Uterus (tissue), 4 donors: Measurements from ENCODE around the gene RGSL1. TPM values are rescaled to one million over a fixed set of nuclear protein-coding genes. Genes with fewer than 3 reads are reported as not detected.

ENCODE experiments used
- DNase-seq, 2 donors: peaks; one replicate each; pipeline ENCODE4 v3.0.0-alpha.2; 2019 to 2020
- H3K27ac ChIP-seq, 2 donors: fragments of 200-600 bp; sonication (generic); 1 replicate in 1 of 2; 2 replicates in 1 of 2; pipeline ENCODE4 v1.5.1; 2016 to 2018
- H3K27me3 ChIP-seq, 2 donors: fragments of 200-600 bp; sonication (generic); one replicate each; pipeline ENCODE4 v1.5.1; 2018 to 2019; ENCODE audit warnings: control low read depth in 1 of 2
- H3K36me3 ChIP-seq, 2 donors: fragments of 200-600 bp; sonication (generic); one replicate each; pipeline ENCODE4 v1.5.1; 2019; ENCODE audit warnings: control low read depth in 1 of 2
- H3K4me1 ChIP-seq, 2 donors: fragments of 200-600 bp; sonication (generic); one replicate each; pipeline ENCODE4 v1.5.1; 2018 to 2019; ENCODE audit warnings: control low read depth in 1 of 2
- H3K4me3 ChIP-seq, 2 donors: fragments of 200-600 bp; sonication (generic); 1 replicate in 1 of 2; 2 replicates in 1 of 2; pipeline ENCODE4 v1.5.1; 2018 to 2019; ENCODE audit warnings: mild to moderate bottlenecking in 1 of 2
- H3K9me3 ChIP-seq, 2 donors: fragments of 200-600 bp; sonication (generic); one replicate each; pipeline ENCODE4 v1.5.1; 2019; ENCODE audit warnings: control low read depth in 1 of 2
- POLR2A ChIP-seq, 2 donors: fragments of 450-650 bp; IDR thresholded peaks; one replicate each; pipeline ENCODE4 v1.6.1; 2016; ENCODE audit warnings: antibody characterized with exemption in 2 of 2, mild to moderate bottlenecking in 1 of 2, moderate library complexity in 1 of 2
- intact Hi-C: fragments of 100-400 bp; cut with DNase I; formaldehyde crosslinking; loops from one replicate; pipeline ENCODE4 v1.15.1; 2023; ENCODE audit warnings: low total_unique reads
- total RNA-seq, 4 donors: library from RNA; depleted of rRNA in 3 of 4; stranded (reverse); fragments of >200 nt in 3 of 4; gene quantifications; one replicate each; pipeline versions ENCODE4 v1.1.0 to v1.2.4, GENCODE V29; 2014 to 2023
- TF ChIP-seq, protein P1 (sequence below), 4 experiments: fragments of 200-600 bp in 2 of 4; fragments of 450-650 bp in 2 of 4; sonication (generic) in 2 of 4; IDR thresholded peaks; one replicate each; pipeline ENCODE4 v1.5.1; 2016 to 2019; ENCODE audit warnings: antibody characterized with exemption in 4 of 4, mild to moderate bottlenecking in 2 of 4, moderate library complexity in 1 of 4
- donor health status: DM: yes; HTN: yes; CAD: no.

The RGSL1 gene
- total RNA-seq, 4 donors from 2014 or later: not detected

DNA sequence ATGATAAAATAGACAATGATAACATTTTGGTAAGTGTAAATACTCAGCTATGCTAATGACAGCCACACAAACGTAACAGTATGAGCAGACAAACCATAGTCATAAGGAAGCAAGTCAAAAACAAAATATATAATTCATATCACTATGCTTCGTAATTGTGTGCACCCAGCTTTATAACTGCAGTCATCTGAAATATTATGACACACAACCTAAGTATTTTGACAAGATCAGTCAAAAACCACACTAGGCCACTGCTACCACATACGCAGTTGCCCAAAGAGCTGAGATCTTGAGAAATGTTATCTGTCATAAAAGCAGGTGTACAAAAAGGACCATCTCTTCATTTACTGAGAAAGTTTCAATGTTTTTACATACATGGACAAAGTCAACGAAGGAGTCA, 113.1 kb downstream of the RGSL1 start:
- DNase-seq: no peak
- H3K27me3 ChIP-seq: no peaks in the 10 kb centered on the region
- H3K4me1 ChIP-seq: no peaks in the 10 kb centered on the region
- H3K27ac ChIP-seq: no peak overlapping the region
- no peak for TF ChIP-seq POLR2A (IDR thresholded peaks at IDR 0.05)
- H3K36me3 ChIP-seq: no peaks in the 10 kb centered on the region
- intact Hi-C loops: no loop called here
- H3K9me3 ChIP-seq: no peaks in the 10 kb centered on the region
- no peak overlapping the region for H3K4me3 ChIP-seq

DNA sequence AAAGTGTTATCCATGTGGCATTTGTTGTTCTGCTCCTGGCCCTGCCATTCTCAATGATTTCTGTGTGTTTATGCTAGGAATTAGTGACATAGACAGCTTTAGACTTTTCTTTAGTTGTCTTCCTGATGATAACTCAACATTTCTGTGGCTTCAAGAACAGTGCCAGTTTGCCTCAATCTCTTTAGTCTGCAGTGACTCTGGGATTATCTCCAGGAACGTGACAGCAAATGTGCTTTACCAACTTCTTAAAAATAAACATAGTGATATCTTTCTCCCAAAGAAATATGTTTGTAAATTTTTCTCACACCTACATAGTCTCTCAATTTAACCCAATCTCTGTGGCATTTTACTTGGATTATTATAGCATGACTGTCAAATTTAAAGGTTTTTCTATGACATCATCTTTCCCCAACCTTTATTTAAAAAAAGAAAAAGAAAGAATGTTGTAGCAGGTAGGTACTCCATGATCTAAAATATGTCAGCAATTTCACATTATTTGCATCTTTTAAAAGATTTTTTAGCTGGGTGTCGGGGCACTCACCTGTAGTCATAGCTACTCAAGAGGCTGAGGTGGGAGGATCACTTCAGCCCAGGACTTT, 114.6 kb downstream of the RGSL1 start:
- no peaks in the 10 kb centered on the region for H3K4me1 ChIP-seq
- no peaks in the 10 kb centered on the region for H3K36me3 ChIP-seq
- no peaks in the 10 kb centered on the region for H3K9me3 ChIP-seq
- H3K27me3 ChIP-seq: no peaks in the 10 kb centered on the region
- H3K4me3 ChIP-seq: no peak overlapping the region
- no peak overlapping the region for H3K27ac ChIP-seq
- DNase-seq: no peak
- no peak for TF ChIP-seq POLR2A (IDR thresholded peaks at IDR 0.05)
- TF ChIP-seq, protein P1, sequence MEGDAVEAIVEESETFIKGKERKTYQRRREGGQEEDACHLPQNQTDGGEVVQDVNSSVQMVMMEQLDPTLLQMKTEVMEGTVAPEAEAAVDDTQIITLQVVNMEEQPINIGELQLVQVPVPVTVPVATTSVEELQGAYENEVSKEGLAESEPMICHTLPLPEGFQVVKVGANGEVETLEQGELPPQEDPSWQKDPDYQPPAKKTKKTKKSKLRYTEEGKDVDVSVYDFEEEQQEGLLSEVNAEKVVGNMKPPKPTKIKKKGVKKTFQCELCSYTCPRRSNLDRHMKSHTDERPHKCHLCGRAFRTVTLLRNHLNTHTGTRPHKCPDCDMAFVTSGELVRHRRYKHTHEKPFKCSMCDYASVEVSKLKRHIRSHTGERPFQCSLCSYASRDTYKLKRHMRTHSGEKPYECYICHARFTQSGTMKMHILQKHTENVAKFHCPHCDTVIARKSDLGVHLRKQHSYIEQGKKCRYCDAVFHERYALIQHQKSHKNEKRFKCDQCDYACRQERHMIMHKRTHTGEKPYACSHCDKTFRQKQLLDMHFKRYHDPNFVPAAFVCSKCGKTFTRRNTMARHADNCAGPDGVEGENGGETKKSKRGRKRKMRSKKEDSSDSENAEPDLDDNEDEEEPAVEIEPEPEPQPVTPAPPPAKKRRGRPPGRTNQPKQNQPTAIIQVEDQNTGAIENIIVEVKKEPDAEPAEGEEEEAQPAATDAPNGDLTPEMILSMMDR (IDR thresholded peaks at IDR 0.05): no peak
- intact Hi-C loops: no loop called here

- no peak for DNase-seq
- Histone ChIP-seq H3K4me3 (no peak overlapping the region), H3K36me3 (no peaks in the 10 kb centered on the region), H3K27me3 (no peaks in the 10 kb centered on the region), H3K27ac (no peak overlapping the region), H3K9me3 (no peaks in the 10 kb centered on the region), H3K4me1 (no peaks in the 10 kb centered on the region)
- TF ChIP-seq POLR2A (IDR thresholded peaks at IDR 0.05): no peak
- TF ChIP-seq, protein P1 (IDR thresholded peaks at IDR 0.05): no peak
- intact Hi-C loops: no loop called here
These were observed 115.6 kb downstream of the RGSL1 start for GRCh38 chr1:182565537-182565936.

DNA sequence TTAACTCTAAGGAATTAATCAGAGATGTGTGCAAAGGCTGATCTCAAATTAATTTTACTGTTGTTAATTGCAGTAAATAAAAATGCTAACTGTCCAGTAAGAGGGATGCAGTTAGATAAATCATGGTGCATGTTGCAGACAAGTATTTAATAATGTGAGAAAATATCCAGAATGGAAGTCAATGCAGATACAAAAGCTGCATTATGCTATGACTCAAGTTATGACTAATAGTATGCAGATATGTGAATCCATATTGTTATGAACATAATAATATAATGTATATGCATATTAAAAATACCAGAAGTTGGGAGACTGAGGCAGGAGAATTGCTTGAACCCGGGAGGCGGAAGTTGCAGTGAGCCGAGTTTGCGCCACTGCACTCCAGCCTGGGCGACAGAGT, 117.7 kb downstream of the RGSL1 start:
- Histone ChIP-seq H3K4me3 (no peak overlapping the region), H3K36me3 (no peaks in the 10 kb centered on the region), H3K27ac (no peak overlapping the region), H3K4me1 (no peaks in the 10 kb centered on the region), H3K27me3 (no peaks in the 10 kb centered on the region), H3K9me3 (no peaks in the 10 kb centered on the region)
- no peak for DNase-seq
- no peak for TF ChIP-seq POLR2A (IDR thresholded peaks at IDR 0.05)
- TF ChIP-seq, protein P1 (IDR thresholded peaks at IDR 0.05): no peak
- intact Hi-C loops: no loop called here

GRCh38 chr1:182568647-182569284, 118.8 kb downstream of the RGSL1 start:
- Histone ChIP-seq H3K36me3 (no peaks in the 10 kb centered on the region), H3K4me3 (no peak overlapping the region), H3K4me1 (no peaks in the 10 kb centered on the region), H3K27ac (no peak overlapping the region), H3K27me3 (no peaks in the 10 kb centered on the region), H3K9me3 (no peaks in the 10 kb centered on the region)
- intact Hi-C loops: no loop called here
- DNase-seq: no peak
- TF ChIP-seq POLR2A (IDR thresholded peaks at IDR 0.05): no peak
- TF ChIP-seq, protein P1 (IDR thresholded peaks at IDR 0.05): no peak
